Astrocyte (in vitro differentiated cells and primary cell): ENCODE results near the gene CNOT11.

Experiments
- CTCF ChIP-seq: IDR thresholded peaks from 2 replicates; pipeline ENCODE4 v1.5.1; 2011; ENCODE audit warnings: low read depth, mild to moderate bottlenecking, inconsistent platforms, low read length, moderate library complexity; ENCODE audit not compliant: insufficient read depth
- EZH2 ChIP-seq: IDR thresholded peaks from 2 replicates; pipeline ENCODE4 v1.6.1; 2012; ENCODE audit warnings: mild to moderate bottlenecking, low read length, inconsistent platforms; ENCODE audit not compliant: insufficient read depth

- TF ChIP-seq CTCF = no peak
- TF ChIP-seq EZH2 = no peak
Measured at GRCh38 chr2:101300836-101301235, 48.1 kb downstream of the CNOT11 start.
